Measurements from ENCODE around the gene HIBADH. TPM values are rescaled to one million over a fixed set of nuclear protein-coding genes. Genes with fewer than 3 reads are reported as not detected.
"Not testable (repeated sequence)": the region's sequence is repeated elsewhere in the genome, so short reads cannot be mapped to it uniquely, and the experiment has no call there.

Gene HIBADH
- total RNA-seq, 1 donor from 2014 or later: 39.1 TPM

DNA sequence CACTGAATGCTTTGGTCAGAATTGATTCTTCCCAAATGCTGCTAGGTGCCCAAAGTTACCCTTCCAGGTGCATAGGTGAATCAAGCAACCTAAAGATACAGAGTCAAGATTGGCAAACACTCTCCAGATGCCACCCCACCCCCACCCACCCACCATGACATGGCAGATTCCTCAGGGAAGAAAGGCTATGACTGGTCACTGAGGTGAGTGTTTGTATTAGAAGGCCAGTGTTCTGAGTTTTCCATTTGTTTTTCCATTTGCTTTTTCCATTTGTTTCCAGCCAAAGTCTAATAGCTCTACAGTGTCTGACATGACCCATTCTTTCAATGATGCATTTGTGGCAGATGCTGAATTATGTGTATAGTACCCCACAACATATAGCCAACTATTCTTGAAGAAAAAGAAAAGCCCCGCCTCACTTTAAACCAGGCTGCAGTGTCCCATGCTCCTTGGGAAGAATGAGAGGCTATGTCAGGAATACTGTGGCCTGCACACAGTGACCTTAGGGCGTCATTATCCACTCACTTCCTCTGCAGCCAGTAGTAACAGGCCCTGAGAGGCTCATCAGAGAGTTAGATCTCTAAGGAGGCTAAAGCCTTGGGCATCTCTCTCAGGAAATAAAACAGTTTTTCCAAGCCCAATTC lies 16.1 kb upstream of the HIBADH start:
- DNase-seq: peak; percentile 42

DNA sequence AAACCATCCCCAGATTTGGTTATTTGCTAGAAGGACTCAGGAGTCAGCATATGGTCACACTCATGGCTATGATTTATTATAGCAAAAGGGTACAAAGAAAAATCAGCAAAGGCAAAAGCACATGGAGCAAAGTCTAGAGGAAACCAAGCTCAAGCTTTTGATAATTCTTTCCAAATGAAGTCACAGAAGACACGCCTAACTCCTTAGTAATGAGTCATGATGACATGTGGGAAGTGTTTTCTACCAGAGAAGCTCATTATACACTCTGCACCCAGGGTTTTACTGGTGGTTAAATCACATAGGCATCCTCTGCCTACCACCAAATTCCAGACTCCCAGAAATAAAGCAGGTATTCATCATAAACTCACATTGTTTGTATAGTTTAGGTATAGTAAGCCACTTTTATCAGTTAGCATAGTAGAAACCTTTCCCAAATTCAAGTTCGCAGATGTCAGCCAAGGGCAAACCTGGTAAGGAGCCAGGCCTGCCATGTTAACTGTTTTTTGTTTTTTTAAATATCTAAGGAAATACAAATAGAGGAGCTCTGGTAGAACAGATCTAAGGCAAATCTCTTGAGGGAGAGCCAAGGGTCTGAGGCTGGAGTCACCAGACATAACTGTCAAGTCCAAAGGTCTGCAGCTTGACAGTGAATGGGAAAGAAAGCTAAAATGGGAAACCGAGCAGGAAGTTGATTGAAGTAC lies 15.4 kb upstream of the HIBADH start:
- DNase-seq: peak; percentile 79

- DNase-seq: not testable (repeated sequence)
These were observed 11.4 kb upstream of the HIBADH start for GRCh38 chr7:27674126-27674525.

DNA sequence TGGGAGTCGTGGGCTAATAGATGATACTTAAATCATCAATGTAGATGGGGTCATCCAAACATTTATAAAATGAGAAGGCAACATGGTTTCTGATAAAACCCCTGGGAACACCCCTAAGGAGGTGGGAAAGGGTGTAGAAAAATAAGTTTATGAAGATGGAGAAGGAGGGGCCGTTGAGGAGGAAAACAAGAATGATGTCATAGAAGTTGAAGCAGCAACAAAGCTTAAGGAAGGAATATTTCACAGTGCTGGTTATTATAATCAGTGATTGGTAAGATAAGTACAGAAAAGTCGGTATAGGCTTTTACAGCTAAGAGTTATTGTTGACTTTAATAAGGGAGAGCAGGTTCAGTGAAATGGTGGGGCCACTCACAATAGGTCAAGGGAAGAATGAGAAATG lies 9.0 kb upstream of the HIBADH start:
- no peak for DNase-seq

DNA sequence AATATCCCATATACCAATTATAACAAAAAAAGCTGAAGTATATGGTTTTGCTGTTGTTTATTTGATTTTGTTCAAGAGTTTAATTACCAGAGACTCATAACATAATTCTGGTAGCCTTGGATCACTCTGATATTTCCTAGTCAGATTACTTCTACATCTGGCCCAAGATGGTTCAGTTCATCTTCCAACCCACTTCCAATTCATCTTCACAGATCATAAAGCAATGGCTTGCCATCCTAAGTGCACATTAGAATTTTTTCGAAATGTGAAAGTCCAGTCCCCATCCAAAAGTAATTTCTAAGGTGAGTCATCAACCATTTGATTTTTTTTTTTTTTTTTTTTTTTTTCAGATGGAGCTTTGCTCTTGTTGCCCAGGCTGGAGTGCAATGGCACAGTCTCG lies 8.0 kb upstream of the HIBADH start:
- no peak for DNase-seq

DNA sequence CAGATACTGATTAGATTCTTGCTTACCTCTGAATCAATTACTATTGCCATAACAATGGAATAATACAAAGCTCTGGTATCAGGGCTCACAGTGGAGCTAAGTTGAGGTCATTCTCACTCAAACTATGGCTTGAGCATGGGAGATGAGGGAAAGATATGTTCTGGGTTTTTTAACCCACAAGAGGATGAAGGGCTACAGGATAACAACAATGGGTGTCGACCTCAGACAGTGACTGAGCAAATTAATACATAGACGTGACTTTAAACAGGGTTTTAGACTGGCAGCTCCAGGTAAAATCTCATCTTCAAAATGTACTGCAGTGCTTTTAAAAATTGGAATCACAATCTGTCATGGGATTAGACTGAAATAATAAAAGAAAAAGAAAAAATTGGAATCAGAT lies 7.5 kb upstream of the HIBADH start:
- DNase-seq: no peak

GRCh38 chr7:27665531-27665930 lies 2.8 kb upstream of the HIBADH start:
- DNase-seq: no peak

- DNase-seq: no peak
These were observed 1.3 kb upstream of the HIBADH start for GRCh38 chr7:27663989-27664331.

GRCh38 chr7:27661811-27662489 lies 733 bp downstream of the HIBADH start:
- peak; percentile 41 for DNase-seq

DNA sequence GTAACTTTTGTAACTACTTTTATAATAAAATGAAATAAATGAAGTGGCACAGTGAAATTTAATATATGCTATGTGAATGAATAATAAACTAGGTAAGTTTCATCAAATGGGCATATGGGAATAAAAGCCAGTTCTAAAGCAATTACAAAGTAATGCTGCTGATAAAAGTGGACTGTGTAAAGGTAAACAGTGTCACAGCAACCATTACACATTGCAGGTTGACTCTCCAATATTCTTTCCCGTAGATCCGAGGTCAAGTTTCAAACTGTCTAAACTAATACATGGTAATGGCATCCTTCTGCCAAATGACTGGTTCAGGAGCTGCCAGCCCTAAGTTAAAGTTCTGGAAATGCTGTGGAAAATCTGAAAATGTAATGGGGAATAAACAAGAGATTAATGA lies 6.0 kb downstream of the HIBADH start:
- DNase-seq: no peak

- DNase-seq: no peak
These were observed 7.5 kb downstream of the HIBADH start for GRCh38 chr7:27655184-27655583.

DNA sequence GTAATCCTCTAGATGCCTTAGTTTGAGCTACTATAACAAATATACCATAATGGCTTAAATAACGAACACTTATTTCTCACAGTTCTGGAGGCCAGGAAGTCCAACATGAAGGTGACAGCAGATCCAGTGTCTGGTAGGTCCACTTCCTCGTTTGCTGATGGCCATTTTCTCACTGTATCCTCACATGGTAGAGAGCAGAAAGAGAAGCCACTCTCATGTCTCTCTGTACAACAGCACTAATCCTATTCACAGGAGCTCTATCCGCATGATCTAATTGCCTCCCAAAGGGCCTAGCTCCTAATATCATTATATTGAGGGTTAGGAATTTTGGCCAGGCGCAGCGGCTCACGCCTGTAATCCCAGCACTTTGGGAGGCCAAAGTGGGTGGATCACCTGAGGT lies 10.2 kb downstream of the HIBADH start:
- DNase-seq: no peak

DNA sequence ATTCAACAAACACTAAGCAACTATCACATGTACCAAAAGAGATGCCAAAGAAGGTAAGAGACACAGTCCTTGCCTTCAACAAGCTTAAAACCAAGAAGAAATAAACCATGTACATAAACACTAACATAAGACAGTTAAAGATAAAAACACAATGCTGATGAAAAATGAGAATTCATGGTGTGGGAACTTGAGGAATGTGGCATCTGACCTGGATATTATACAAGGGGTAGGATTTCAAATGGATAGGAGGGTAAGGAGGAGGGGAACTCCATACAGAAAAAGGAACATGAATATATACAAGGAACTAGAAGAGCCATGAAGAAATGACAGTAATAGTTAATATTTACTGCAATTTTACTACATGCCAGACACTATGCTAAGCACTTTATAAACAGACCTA lies 11.0 kb downstream of the HIBADH start:
- no peak for DNase-seq

DNA sequence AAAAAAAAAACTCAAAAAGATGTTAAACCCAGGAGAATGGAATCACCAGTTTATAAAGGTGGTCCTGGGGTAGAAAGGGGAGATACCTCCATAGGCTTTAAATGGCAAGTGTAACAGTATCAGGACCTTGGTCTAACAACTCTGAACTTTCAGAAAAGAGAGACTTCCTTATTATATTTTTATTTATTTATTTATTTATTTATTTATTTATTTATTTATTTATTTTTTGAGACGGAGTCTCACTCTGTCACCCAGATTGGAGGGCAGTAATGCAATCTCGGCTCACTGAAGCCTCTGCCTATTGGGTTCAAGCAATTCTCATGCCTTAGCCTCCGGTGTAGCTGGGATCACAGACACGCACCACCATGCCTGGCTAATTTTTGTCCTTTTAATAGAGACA lies 12.4 kb downstream of the HIBADH start:
- DNase-seq: no peak

GRCh38 chr7:27647489-27647888 lies 15.2 kb downstream of the HIBADH start:
- no peak for DNase-seq

DNA sequence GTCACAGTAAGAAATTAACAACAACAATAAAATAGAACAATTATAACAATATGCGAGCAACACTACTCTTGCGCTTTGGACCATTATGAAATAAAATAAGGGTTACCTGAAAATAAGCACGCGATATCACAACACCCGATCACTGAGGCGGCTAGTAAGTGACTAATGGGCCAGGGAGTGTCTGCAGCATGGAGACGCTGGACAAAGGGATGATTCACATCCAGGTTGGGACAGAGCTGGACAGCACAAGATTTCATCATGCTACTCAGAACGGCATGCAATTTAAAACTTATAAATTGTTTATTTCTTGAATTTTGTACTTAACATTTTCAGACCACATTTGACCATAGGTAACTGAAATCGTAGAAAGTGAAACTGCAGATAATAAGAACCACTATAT lies 15.6 kb downstream of the HIBADH start:
- DNase-seq: peak; percentile 69

DNA sequence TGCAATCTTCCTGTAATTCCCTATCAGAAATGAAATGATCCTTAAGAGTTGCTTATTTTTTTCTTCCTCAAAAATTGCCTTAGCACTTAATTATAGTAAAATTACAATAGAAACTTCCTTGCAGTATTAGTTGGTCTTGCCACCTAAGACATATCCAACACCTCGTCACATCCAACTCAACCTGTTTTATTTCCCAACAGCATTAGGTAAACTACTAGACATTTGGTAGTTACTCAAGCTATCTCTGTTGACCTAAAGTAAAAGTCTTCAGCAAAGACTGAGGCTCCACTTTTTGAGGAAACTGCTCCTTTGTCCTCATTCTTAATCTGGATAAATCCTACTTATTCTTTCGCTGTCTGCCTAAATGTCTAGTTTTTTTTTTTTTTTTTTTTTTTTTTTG lies 20.4 kb downstream of the HIBADH start:
- no peak for DNase-seq

GRCh38 chr7:27641581-27642230 lies 21.0 kb downstream of the HIBADH start:
- no peak for DNase-seq

GRCh38 chr7:27640884-27641574 lies 21.7 kb downstream of the HIBADH start:
- DNase-seq: peak; percentile 93

GRCh38 chr7:27639851-27640250 lies 22.8 kb downstream of the HIBADH start:
- DNase-seq: no peak

DNA sequence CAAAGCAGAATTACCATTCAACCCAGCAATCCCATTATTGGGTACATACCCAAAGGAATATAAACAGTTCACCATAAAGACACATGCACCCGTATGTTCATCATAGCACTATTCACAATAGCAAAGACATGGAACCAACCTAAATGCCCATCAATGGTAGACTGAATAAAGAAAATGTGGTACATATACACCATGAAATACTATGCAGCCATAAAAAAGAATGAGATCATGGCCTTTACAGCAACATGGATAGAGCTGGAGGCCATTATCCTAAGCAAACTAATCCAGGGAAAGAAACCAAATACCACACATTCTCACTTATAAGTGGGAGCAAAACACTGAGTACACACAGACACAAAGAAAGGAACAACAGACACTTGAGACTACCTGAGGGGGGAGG lies 23.6 kb downstream of the HIBADH start:
- not testable (repeated sequence) for DNase-seq

DNA sequence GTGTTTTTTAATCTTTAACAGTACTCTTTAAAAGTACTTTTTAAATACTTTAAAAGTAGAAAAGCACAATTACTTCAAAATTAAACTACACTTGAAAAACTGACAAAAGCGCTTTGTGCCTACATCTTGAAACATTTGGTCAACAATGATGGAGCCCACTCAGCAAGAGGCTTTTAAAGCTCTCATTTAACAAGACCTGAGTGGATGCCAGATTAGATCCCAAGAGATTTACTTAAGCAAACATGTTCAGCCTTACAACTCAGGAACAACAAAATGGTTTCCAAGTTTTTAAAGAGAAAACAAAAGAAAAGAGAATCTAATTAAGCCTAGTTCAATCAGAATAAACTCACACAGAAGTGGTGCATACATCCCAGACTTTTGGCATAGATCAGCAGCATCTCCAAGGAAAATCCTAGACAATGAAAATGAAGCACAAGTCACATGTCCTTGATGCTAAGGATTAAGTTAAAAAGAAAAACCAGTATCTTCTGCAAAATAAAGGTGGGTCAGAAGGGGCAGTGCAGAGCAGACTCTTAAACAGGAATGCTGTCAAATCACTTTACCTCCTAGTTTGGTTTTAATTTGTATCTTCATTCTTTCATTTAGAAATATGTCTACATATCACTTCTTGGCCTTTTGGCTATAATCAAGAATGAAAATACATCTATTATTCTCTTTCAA lies 26.2 kb downstream of the HIBADH start:
- DNase-seq: no peak
